Progenitor cell of endocrine pancreas (in vitro differentiated cells): ENCODE results near the gene CCDC154. TPM values are rescaled to one million over a fixed set of nuclear protein-coding genes. Genes with fewer than 3 reads are reported as not detected.

Experiments
- DNase-seq: peaks from one replicate; pipeline ENCODE4 v3.0.0; 2021; ENCODE audit warnings: low spot score; ENCODE audit not compliant: unreplicated experiment
- H3K27ac Mint-ChIP-seq: 2 replicates; pipeline ENCODE4 v1.8.0; 2021; ENCODE audit warnings: mild to moderate bottlenecking, moderate library complexity, mixed read lengths
- H3K27me3 Mint-ChIP-seq: 2 replicates; pipeline ENCODE4 v1.8.0; 2021; ENCODE audit warnings: mixed read lengths
- H3K36me3 Mint-ChIP-seq: 2 replicates; pipeline ENCODE4 v1.8.0; 2022; ENCODE audit warnings: mixed read lengths; ENCODE audit not compliant: insufficient read depth
- H3K4me1 Mint-ChIP-seq: 2 replicates; pipeline ENCODE4 v1.8.0; 2021; ENCODE audit warnings: low read depth, mixed read lengths
- H3K4me3 Mint-ChIP-seq: 2 replicates; pipeline ENCODE4 v1.8.0; 2021; ENCODE audit warnings: low read depth, mild to moderate bottlenecking, moderate library complexity, mixed read lengths
- H3K9me3 Mint-ChIP-seq: 2 replicates; pipeline ENCODE4 v1.8.0; 2021; ENCODE audit warnings: low read depth, mixed read lengths
- total RNA-seq: library from RNA; stranded (reverse); gene quantifications from 2 replicates; pipeline ENCODE4 v1.2.1, GENCODE V29; 2021
- TF ChIP-seq, protein P1 (sequence below): fragments of 200-600 bp; sonication (generic); IDR thresholded peaks from one replicate; pipeline ENCODE4 v1.5.0; 2021; ENCODE audit warnings: antibody characterized with exemption, mild to moderate bottlenecking; ENCODE audit not compliant: unreplicated experiment

The CCDC154 gene
- total RNA-seq, 1 donor from 2014 or later, result 5.7 TPM

- DNase-seq, result no peak
- Mint-ChIP-seq H3K27ac (no peak overlapping the region), H3K4me3 (no peak overlapping the region), H3K9me3 (no peaks in the 10 kb centered on the region), H3K36me3 (no peaks in the 10 kb centered on the region), H3K27me3 (peaks cover 3% of the 10 kb centered on the region), H3K4me1 (peaks cover 9% of the 10 kb centered on the region)
- TF ChIP-seq, protein P1, sequence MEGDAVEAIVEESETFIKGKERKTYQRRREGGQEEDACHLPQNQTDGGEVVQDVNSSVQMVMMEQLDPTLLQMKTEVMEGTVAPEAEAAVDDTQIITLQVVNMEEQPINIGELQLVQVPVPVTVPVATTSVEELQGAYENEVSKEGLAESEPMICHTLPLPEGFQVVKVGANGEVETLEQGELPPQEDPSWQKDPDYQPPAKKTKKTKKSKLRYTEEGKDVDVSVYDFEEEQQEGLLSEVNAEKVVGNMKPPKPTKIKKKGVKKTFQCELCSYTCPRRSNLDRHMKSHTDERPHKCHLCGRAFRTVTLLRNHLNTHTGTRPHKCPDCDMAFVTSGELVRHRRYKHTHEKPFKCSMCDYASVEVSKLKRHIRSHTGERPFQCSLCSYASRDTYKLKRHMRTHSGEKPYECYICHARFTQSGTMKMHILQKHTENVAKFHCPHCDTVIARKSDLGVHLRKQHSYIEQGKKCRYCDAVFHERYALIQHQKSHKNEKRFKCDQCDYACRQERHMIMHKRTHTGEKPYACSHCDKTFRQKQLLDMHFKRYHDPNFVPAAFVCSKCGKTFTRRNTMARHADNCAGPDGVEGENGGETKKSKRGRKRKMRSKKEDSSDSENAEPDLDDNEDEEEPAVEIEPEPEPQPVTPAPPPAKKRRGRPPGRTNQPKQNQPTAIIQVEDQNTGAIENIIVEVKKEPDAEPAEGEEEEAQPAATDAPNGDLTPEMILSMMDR, result no peak
These were observed 47.0 kb upstream of the CCDC154 start for GRCh38 chr16:1491327-1491726.

DNA sequence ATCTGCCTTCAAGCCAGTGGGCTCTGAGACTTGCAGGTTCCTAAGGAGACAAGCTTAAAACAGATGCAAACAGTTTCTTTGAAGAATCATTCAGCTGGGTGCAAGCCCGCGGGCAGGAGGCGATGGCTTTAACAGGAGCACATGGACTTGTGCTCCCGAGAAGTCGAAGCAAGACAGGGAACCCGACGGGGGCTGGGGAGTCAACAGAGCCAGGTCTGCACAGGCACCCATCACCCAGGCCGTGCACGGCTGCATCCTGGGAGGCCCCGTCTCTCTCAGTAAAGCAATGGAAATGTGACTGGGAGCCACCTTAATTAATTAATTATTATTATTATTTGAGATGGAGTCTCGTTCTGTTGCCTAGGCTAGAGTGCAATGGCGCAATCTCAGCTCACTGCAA lies 44.7 kb upstream of the CCDC154 start:
- Mint-ChIP-seq H3K4me3 (no peak overlapping the region), H3K27me3 (peaks cover 8% of the 10 kb centered on the region), H3K4me1 (peaks cover 9% of the 10 kb centered on the region), H3K27ac (no peak overlapping the region), H3K36me3 (no peaks in the 10 kb centered on the region), H3K9me3 (no peaks in the 10 kb centered on the region)
- TF ChIP-seq, protein P1, result no peak
- DNase-seq, result no peak

GRCh38 chr16:1488619-1489018 lies 44.3 kb upstream of the CCDC154 start, which contains the start of gene PTX4:
Gene PTX4 (minus strand): TSS chr16:1488944. CDS start chr16:1488909, 35 bp downstream.
- H3K36me3 Mint-ChIP-seq, result no peaks in the 10 kb centered on the region
- DNase-seq, result no peak
- no peaks in the 10 kb centered on the region for H3K9me3 Mint-ChIP-seq
- TF ChIP-seq, protein P1, result no peak
- H3K27ac Mint-ChIP-seq, result no peak within 1 kb of the TSS
- H3K4me3 Mint-ChIP-seq, result no peak within 1 kb of the TSS
- H3K4me1 Mint-ChIP-seq, result peaks cover 8% of the 10 kb centered on the region
- H3K27me3 Mint-ChIP-seq, result peaks cover 12% of the 10 kb centered on the region

GRCh38 chr16:1488054-1488601 lies 43.8 kb upstream of the CCDC154 start:
- Mint-ChIP-seq H3K36me3 (no peaks in the 10 kb centered on the region), H3K4me1 (peaks cover 8% of the 10 kb centered on the region), H3K27me3 (peaks cover 17% of the 10 kb centered on the region), H3K27ac (no peak overlapping the region), H3K9me3 (no peaks in the 10 kb centered on the region), H3K4me3 (no peak overlapping the region)
- TF ChIP-seq, protein P1, result no peak
- DNase-seq, result no peak

- no peak overlapping the region for H3K4me3 Mint-ChIP-seq
- no peaks in the 10 kb centered on the region for H3K36me3 Mint-ChIP-seq
- no peaks in the 10 kb centered on the region for H3K9me3 Mint-ChIP-seq
- H3K27ac Mint-ChIP-seq, result no peak overlapping the region
- TF ChIP-seq, protein P1, result no peak
- H3K4me1 Mint-ChIP-seq, result peaks cover 3% of the 10 kb centered on the region
- H3K27me3 Mint-ChIP-seq, result peaks cover 17% of the 10 kb centered on the region
- DNase-seq, result no peak
These were observed 43.2 kb upstream of the CCDC154 start for GRCh38 chr16:1487395-1488053.
